GM19397 (cell line): ENCODE data around the gene OOSP2.
"Not testable (repeated sequence)": the region's sequence is repeated elsewhere in the genome, so short reads cannot be mapped to it uniquely, and the experiment has no call there.

Source experiments
- ATAC-seq: cut with Tn5 transposase; IDR thresholded peaks from one replicate; pipeline ENCODE4 v1.9.1; 2021; ENCODE audit warnings: mild to moderate bottlenecking, moderate library complexity; ENCODE audit not compliant: unreplicated experiment

OOSP2 gene, protein sequence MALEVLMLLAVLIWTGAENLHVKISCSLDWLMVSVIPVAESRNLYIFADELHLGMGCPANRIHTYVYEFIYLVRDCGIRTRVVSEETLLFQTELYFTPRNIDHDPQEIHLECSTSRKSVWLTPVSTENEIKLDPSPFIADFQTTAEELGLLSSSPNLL

GRCh38 chr11:60040109-60040508, at the start of gene OOSP2:
OOSP2 (plus strand) TSS chr11:60040409; CDS start chr11:60040460, 51 bp downstream.
- no peak for ATAC-seq

- ATAC-seq, result no peak
Measured at GRCh38 chr11:59990421-59990820, 49.8 kb upstream of the OOSP2 start.

- ATAC-seq, result no peak
Measured at GRCh38 chr11:59992425-59992824, 47.8 kb upstream of the OOSP2 start.

GRCh38 chr11:59997800-59998199, 42.4 kb upstream of the OOSP2 start:
- ATAC-seq, result no peak

- ATAC-seq, result no peak
Measured at GRCh38 chr11:59999691-60000090, 40.5 kb upstream of the OOSP2 start.

- no peak for ATAC-seq
Measured at GRCh38 chr11:60003729-60004128, 36.5 kb upstream of the OOSP2 start.

DNA sequence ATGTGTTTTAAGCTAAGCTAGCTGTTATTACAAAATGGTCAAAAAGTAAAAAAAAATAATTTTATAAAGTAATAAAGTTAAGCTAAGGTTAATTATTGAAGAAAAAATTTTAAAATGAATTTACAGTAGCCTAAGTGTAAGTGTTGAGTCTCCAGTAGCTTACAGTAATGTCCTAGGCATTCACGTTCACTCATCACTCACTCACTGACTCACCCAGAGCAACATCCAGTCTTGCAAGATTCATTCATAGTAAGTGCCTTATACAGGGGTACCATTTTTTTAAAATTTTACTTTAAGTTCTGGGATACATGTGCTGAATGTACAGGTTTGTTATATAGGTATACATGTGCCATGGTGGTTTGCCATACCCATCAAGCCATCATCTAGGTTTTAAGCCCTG, 34.8 kb upstream of the OOSP2 start:
- no peak for ATAC-seq

- no peak for ATAC-seq
Measured at GRCh38 chr11:60016881-60017280, 23.3 kb upstream of the OOSP2 start, which contains the start of gene OOSP4B. OOSP4B (plus strand) TSS chr11:60017181.

DNA sequence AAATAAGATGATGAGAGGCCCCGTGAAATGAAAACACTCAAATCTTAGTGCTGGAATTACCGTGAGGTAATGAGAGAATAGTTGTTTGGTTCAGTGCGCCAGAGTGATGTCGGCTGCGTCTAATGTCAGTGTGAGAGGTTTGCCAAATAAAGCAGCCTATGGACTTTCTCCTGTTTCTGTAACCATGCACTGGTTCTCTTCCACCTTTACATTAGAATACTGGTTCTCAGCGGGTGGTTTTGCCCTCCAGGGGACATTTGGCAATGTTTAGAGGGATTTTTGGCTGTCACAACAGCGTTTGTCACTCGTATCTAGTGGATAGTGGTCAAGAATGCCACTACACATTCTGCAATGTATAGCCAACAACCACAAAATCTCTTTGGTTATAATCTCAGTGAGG, 22.2 kb upstream of the OOSP2 start:
- no peak for ATAC-seq

- ATAC-seq, result not testable (repeated sequence)
Measured at GRCh38 chr11:60020376-60020775, 19.8 kb upstream of the OOSP2 start.

- no peak for ATAC-seq
Measured at GRCh38 chr11:60029015-60029632, 11.1 kb upstream of the OOSP2 start.

- not testable (repeated sequence) for ATAC-seq
Measured at GRCh38 chr11:60050422-60050821, 10.2 kb downstream of the OOSP2 start.

- ATAC-seq, result not testable (repeated sequence)
Measured at GRCh38 chr11:60050839-60051238, 10.6 kb downstream of the OOSP2 start.

GRCh38 chr11:60056349-60056969, 16.2 kb downstream of the OOSP2 start, which contains the start of gene MS4A3:
MS4A3 (plus strand) TSS chr11:60056665; CDS start chr11:60061161, 4,496 bp downstream.
- ATAC-seq, result no peak

GRCh38 chr11:60059052-60059451, 18.8 kb downstream of the OOSP2 start:
- no peak for ATAC-seq

GRCh38 chr11:60059521-60060240, 19.5 kb downstream of the OOSP2 start:
- no peak for ATAC-seq

GRCh38 chr11:60064111-60064510, 23.9 kb downstream of the OOSP2 start:
- ATAC-seq, result no peak

- ATAC-seq, result no peak
Measured at GRCh38 chr11:60065801-60066200, 25.6 kb downstream of the OOSP2 start.

DNA sequence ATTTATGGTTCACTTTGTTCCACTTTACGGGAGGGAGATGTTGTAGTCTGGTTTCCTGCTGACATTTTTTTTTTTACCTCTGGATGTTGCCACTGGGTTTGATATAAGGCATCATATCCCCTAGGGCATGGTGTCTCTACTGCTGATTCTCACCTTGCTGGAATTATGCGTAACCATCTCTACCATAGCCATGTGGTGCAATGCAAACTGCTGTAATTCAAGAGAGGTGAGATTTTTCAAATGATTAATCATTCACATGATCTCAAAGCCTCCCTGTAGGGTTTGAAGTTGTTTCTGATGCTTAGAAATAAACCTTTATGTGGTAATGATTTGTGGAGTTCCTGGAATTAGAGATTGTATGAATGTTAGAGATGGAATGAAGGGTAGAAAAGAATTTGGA, 29.2 kb downstream of the OOSP2 start:
- ATAC-seq, result no peak

DNA sequence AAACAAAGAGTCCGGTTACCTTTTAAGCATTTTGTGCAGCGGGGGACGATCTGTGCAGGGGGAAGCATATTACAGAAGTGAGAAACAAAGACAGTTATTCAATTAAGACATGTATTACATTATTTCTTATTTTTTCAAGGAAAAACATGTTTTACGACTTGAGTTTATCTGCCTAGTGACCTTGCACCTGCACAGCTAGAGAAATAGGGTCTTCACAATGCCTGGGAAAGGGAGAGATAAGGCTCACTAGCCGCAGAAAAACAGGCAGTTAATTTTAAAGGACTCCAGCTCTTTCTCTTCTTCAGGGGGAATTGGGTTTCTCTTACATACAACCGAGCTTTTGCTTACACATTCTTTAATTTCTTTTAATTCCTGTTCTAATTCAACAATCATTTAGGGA, 31.4 kb downstream of the OOSP2 start:
- ATAC-seq, result not testable (repeated sequence)

DNA sequence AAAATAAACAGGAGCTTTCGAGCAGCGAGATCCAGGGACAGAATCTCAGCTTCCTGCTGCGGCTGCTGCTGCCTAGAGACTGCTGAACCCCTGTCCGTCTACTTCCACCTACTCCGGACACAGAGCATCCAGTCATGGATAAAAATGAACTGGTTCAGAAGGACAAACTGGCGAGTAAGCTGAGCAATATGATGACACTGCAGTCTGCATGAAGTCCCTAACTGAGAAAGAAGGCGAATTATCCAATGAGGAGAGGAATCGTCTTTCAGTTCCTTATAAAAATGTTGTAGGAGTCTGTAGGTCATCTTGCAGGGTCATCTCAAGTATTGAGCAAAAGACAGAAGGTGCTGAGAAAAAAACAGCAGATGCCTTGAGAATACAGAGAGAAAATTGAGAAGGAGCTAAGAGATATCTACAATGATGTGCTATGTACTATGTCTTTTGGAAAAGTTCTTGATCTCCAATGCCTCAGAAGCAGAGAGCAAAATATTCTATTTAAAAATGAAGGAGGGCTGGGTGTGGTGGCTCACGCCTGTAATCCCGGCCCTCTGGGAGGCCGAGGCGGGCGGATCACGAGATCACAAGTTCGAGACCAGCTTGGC, 37.1 kb downstream of the OOSP2 start:
- ATAC-seq, result no peak
